GM12865 (cell line): Measurements from ENCODE around the gene MICU2.

Experiments
- DNase-seq: peaks from one replicate; pipeline ENCODE4 v3.0.0; 2010; ENCODE audit warnings: low read depth
- H3K4me3 ChIP-seq: 2 replicates; pipeline ENCODE4 v1.5.1; 2011; ENCODE audit warnings: mild to moderate bottlenecking, low read depth, low read length, control low read depth
- CTCF ChIP-seq: IDR thresholded peaks from 2 replicates; pipeline ENCODE4 v1.5.1; 2011; ENCODE audit warnings: low read length, control low read depth, low read depth, inconsistent platforms; ENCODE audit not compliant: insufficient read depth; ENCODE audit errors: missing control alignments

MICU2 gene

GRCh38 chr13:21458813-21459701 lies 144.9 kb downstream of the MICU2 start, which contains the start of gene ZDHHC20:
ZDHHC20 (minus strand) TSS chr13:21459303; CDS start chr13:21459171, 132 bp downstream.
- peak within 1 kb of the TSS; percentile 100 for H3K4me3 ChIP-seq
- DNase-seq: peak; percentile 89
- no peak for TF ChIP-seq CTCF

- peak overlapping the region; percentile 100 for H3K4me3 ChIP-seq
- TF ChIP-seq CTCF: no peak
- peak; percentile 76 for DNase-seq
These were observed 145.5 kb downstream of the MICU2 start for GRCh38 chr13:21458451-21458812.

DNA sequence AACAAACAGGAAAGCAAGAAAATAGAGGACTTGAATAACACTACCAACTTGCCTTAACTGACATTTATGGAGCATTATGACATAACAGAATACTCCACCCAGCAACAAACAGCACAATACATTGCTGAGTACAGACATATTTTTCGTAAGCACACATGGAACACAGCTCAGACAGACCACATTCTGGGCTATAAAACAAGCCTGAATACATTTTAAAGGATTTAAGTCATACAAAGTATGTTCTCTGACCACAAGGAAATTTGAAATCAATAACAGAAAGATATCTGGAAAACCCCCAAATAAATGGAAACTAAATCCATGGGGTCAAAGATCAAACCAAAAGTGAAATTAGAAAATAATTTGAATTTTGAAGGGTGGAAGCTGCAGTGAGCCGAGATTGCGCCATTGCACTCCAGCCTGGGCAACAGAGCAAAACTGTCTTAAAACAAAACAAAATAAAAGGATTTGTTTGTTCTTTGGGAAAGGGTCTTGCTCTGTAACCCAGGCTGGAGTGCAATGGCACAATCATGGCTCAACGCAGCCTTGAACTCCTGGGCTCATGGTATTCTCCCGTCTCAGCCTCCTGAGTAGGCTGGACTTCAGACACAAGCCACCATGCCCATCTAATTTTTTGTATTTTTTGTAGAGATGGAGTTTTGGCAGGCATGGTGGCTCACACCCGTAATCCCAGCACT lies 150.4 kb downstream of the MICU2 start:
- no peak for DNase-seq
- no peak for TF ChIP-seq CTCF
- no peak overlapping the region for H3K4me3 ChIP-seq

DNA sequence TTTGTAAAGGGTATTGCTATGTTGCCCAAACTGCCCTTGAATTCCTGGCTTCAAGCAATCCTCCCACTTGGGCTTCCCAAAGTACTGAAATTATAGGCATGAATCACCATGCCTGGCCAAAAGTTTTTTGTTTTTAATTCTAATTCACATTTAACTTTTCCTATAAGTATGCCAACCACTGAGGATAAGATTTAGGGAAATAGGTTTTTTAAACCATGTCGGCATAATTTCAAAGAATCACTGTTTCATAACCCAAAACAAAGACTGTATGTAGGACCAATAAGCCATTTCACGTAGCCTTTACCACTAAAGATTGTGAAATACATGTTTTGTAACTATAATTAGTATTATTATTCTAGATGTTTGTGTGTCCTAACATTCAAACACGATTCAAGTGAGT lies 153.0 kb downstream of the MICU2 start:
- no peak overlapping the region for H3K4me3 ChIP-seq
- TF ChIP-seq CTCF: no peak
- DNase-seq: no peak

DNA sequence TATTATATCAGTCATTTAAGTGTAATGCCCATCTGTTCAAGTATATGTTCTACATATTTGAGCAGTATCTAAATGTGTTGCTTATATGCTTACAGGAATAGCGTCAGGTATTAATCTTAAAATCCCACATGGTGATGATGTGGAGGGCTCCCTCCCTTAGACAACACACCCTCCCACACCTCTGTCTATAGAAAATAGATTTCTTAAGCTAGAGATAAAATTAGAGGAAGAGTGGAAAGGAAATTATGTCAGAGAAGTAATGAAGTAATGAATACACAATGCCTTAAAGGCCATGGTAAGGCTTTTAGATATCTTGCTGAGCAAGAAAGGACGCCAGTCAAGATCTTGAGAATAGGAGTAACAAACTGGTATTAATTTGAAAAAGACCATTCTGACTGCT lies 157.3 kb downstream of the MICU2 start:
- no peak overlapping the region for H3K4me3 ChIP-seq
- TF ChIP-seq CTCF: no peak
- DNase-seq: no peak

DNA sequence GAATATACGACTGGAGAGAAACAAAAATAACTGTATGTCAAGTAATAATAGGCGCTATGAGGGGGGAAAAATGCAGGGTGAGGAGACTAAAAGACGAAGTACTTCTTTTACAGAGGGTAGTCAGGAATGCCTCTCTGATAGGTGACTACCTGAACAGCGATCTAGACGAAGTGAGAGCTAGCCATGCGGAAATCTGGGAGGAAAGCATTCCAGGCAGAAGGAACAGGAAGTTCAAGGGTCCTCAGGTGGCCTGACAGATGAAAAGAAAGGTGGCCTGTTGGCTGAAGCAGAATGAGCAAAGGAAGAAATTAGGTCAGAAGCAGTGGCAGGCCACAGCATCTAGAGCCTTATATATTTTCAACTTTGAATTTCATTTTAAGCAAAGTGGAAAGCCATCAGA lies 158.2 kb downstream of the MICU2 start:
- no peak for TF ChIP-seq CTCF
- no peak overlapping the region for H3K4me3 ChIP-seq
- DNase-seq: no peak
